ENCODE results near the gene TFR2. TPM values are rescaled to one million over a fixed set of nuclear protein-coding genes. Genes with fewer than 3 reads are reported as not detected.
A peak's percentile ranks its signal among the peaks of the same experiment; 100 is the strongest.

TFR2 gene
- total and polyA plus RNA-seq, 2 of the 13 experiments (the other 11 are each of a cell fraction or from before 2014, with no cell fraction given): 36.9 to 64.2 TPM

GRCh38 chr7:100673942-100674410, 32.6 kb upstream of the TFR2 start (continued):
- 0 out of 2 replicates have a peak, but pooled peaks have one; percentile 38 for TF ChIP-seq SIN3A (IDR thresholded peaks at IDR 0.05; ENCODE audit: borderline replicate concordance, low read depth, low read length)
- TF ChIP-seq AGO2 (optimal IDR thresholded peaks at IDR 0.05; ENCODE audit: low read depth, low read length): no peak
- peak; percentile 19; the same call in 1 of the 2 replicates for TF ChIP-seq ZNF441 (CRISPR knock-in tag; IDR thresholded peaks at IDR 0.05; ENCODE audit: borderline replicate concordance)
- no peak for TF ChIP-seq ZNF343 (CRISPR knock-in tag; IDR thresholded peaks at IDR 0.05)
- 0 out of 2 replicates have a peak, but pooled peaks have one; percentile 15 for TF ChIP-seq ZBTB10 (CRISPR knock-in tag; IDR thresholded peaks at IDR 0.05; ENCODE audit: borderline replicate concordance)
- TF ChIP-seq ZNF230 (CRISPR knock-in tag; IDR thresholded peaks at IDR 0.05): 0 out of 2 replicates have a peak, but pooled peaks have one; percentile 22
- no peak; the same call in 1 of the 2 replicates for TF ChIP-seq PHF20 (CRISPR knock-in tag; IDR thresholded peaks at IDR 0.05)
- 0 out of 2 replicates have a peak, but pooled peaks have one; percentile 4 for TF ChIP-seq ZIK1 (CRISPR knock-in tag; IDR thresholded peaks at IDR 0.05; ENCODE audit: borderline replicate concordance, low read depth)
- 0 out of 2 replicates have a peak, but pooled peaks have one; percentile 43 for TF ChIP-seq ZC3H13 (CRISPR knock-in tag; IDR thresholded peaks at IDR 0.05)
- TF ChIP-seq ZNF780A (CRISPR knock-in tag; IDR thresholded peaks at IDR 0.05): 0 out of 2 replicates have a peak, but pooled peaks have one; percentile 58
- no peak for TF ChIP-seq MIER3 (CRISPR knock-in tag; IDR thresholded peaks at IDR 0.05; ENCODE audit: borderline replicate concordance)
- 0 out of 2 replicates have a peak, but pooled peaks have one; percentile 3 for TF ChIP-seq SAFB2 (CRISPR knock-in tag; IDR thresholded peaks at IDR 0.05; ENCODE audit: borderline replicate concordance, low read depth)
- no peak for TF ChIP-seq RARG (CRISPR knock-in tag; IDR thresholded peaks at IDR 0.05; ENCODE audit: low read depth)
- TF ChIP-seq DNMT3B (CRISPR knock-in tag; conservative IDR thresholded peaks at IDR 0.05): no peak
- TF ChIP-seq SKIL (CRISPR knock-in tag; IDR thresholded peaks at IDR 0.05; ENCODE audit: borderline replicate concordance): 0 out of 2 replicates have a peak, but pooled peaks have one; percentile 3
- 0 out of 2 replicates have a peak, but pooled peaks have one; percentile 1 for TF ChIP-seq ZNF225 (CRISPR knock-in tag; IDR thresholded peaks at IDR 0.05)
- TF ChIP-seq GABPA (IDR thresholded peaks at IDR 0.05; ENCODE audit: low read depth, low read length): 0 out of 2 replicates have a peak, but pooled peaks have one; percentile 19
- no peak for TF ChIP-seq GABPA (CRISPR knock-in tag; IDR thresholded peaks at IDR 0.05; ENCODE audit: low read depth)
- TF ChIP-seq ZNF777 (CRISPR knock-in tag; IDR thresholded peaks at IDR 0.05): 0 out of 2 replicates have a peak, but pooled peaks have one; percentile 43
- peak; percentile 4; the same call in 1 of the 2 replicates for TF ChIP-seq UBTF (CRISPR knock-in tag; IDR thresholded peaks at IDR 0.05)
